ENCODE data around the gene FMN1. TPM values are rescaled to one million over a fixed set of nuclear protein-coding genes. Genes with fewer than 3 reads are reported as not detected.
A peak's percentile ranks its signal among the peaks of the same experiment; 100 is the strongest.

Gene FMN1
- total RNA-seq, 2 donors from 2014 or later = 26.9 to 27.5 TPM

GRCh38 chr15:32867313-32867626 lies 327.2 kb downstream of the FMN1 start:
- Histone ChIP-seq H3K27me3 (replicated peaks; ENCODE audit: insufficient read depth) (no peaks in the 10 kb centered on the region), H3K4me3 (no peak overlapping the region), H3K36me3 (no peaks in the 10 kb centered on the region), H3K4me1 (ENCODE audit: control insufficient read depth in 1 of 2, low read depth in 2 of 2) (peaks cover 0 to 2% of the 10 kb centered on the region in 2 donors), H3K9me3 (no peaks in the 10 kb centered on the region), H3K27ac (no peak overlapping the region)
- DNase-seq (ENCODE audit: low spot score) = no peak
- TF ChIP-seq CTCF (IDR thresholded peaks at IDR 0.05) = no peak
- no peak for ATAC-seq (ENCODE audit: insufficient number of reproducible peaks, low FRiP score, low read depth)

GRCh38 chr15:32866454-32867312 lies 327.8 kb downstream of the FMN1 start:
- TF ChIP-seq CTCF (IDR thresholded peaks at IDR 0.05) = no peak
- Histone ChIP-seq H3K27me3 (replicated peaks; ENCODE audit: insufficient read depth) (no peaks in the 10 kb centered on the region), H3K27ac (no peak overlapping the region), H3K4me1 (ENCODE audit: control insufficient read depth in 1 of 2, low read depth in 2 of 2) (peaks cover 0 to 6% of the 10 kb centered on the region in 2 donors), H3K9me3 (no peaks in the 10 kb centered on the region), H3K36me3 (no peaks in the 10 kb centered on the region), H3K4me3 (no peak overlapping the region)
- DNase-seq (ENCODE audit: low spot score) = no peak
- ATAC-seq (ENCODE audit: insufficient number of reproducible peaks, low FRiP score, low read depth) = no peak

GRCh38 chr15:32864841-32865240 lies 329.7 kb downstream of the FMN1 start:
- no peak overlapping the region for H3K4me3 ChIP-seq
- ATAC-seq (ENCODE audit: insufficient number of reproducible peaks, low FRiP score, low read depth) (no peak), DNase-seq (ENCODE audit: low spot score) (no peak)
- no peak overlapping the region for H3K27ac ChIP-seq
- H3K9me3 ChIP-seq = no peaks in the 10 kb centered on the region
- no peak for TF ChIP-seq CTCF (IDR thresholded peaks at IDR 0.05)
- no peaks in the 10 kb centered on the region for H3K27me3 ChIP-seq (replicated peaks; ENCODE audit: insufficient read depth)
- H3K36me3 ChIP-seq = no peaks in the 10 kb centered on the region
- H3K4me1 ChIP-seq (ENCODE audit: control insufficient read depth in 1 of 2, low read depth in 2 of 2) = peaks cover 0 to 6% of the 10 kb centered on the region in 2 donors

DNA sequence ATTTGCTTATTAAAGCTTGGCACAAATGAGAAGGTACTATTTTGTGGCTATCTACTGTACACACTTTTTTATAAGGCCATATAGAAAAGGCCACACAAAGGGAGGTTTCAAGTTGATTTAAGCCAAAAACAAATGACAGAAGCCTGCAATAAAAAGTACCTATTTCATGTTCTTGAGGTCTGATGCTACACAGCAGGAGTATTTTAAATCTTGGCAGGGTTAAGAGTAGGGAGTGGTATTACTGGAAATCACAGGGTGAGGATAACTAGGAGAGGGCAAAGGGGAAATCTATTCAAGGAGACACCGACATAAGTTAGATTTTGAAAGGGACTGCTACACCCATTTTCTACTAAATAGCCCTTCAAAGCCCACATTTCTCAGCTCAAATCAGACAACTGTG lies 330.5 kb downstream of the FMN1 start:
- Histone ChIP-seq H3K27ac (no peak overlapping the region), H3K36me3 (no peaks in the 10 kb centered on the region), H3K4me1 (ENCODE audit: control insufficient read depth in 1 of 2, low read depth in 2 of 2) (peaks cover 0 to 6% of the 10 kb centered on the region in 2 donors), H3K4me3 (no peak overlapping the region), H3K9me3 (no peaks in the 10 kb centered on the region), H3K27me3 (replicated peaks; ENCODE audit: insufficient read depth) (no peaks in the 10 kb centered on the region)
- TF ChIP-seq CTCF (IDR thresholded peaks at IDR 0.05) = no peak
- ATAC-seq (ENCODE audit: insufficient number of reproducible peaks, low FRiP score, low read depth) = no peak
- DNase-seq (ENCODE audit: low spot score) = no peak

GRCh38 chr15:32861761-32862160 lies 332.8 kb downstream of the FMN1 start:
- peak overlapping the region; percentile 35 to 50 for H3K27ac ChIP-seq
- no peaks in the 10 kb centered on the region for H3K27me3 ChIP-seq (replicated peaks; ENCODE audit: insufficient read depth)
- TF ChIP-seq CTCF (IDR thresholded peaks at IDR 0.05) = no peak
- H3K4me1 ChIP-seq (ENCODE audit: control insufficient read depth in 1 of 2, low read depth in 2 of 2) = peaks cover 3 to 11% of the 10 kb centered on the region in 2 donors
- no peaks in the 10 kb centered on the region for H3K36me3 ChIP-seq
- peak overlapping the region; percentile 65 for H3K4me3 ChIP-seq
- ATAC-seq (ENCODE audit: insufficient number of reproducible peaks, low FRiP score, low read depth) (no peak), DNase-seq (ENCODE audit: low spot score) (no peak)
- H3K9me3 ChIP-seq = no peaks in the 10 kb centered on the region
